ENCODE measurements around the gene TLK1. TPM values are rescaled to one million over a fixed set of nuclear protein-coding genes. Genes with fewer than 3 reads are reported as not detected.

TLK1 gene
- total and polyA plus RNA-seq, 4 donors: 7.7 to 19.6 (median 15.6) TPM

DNA sequence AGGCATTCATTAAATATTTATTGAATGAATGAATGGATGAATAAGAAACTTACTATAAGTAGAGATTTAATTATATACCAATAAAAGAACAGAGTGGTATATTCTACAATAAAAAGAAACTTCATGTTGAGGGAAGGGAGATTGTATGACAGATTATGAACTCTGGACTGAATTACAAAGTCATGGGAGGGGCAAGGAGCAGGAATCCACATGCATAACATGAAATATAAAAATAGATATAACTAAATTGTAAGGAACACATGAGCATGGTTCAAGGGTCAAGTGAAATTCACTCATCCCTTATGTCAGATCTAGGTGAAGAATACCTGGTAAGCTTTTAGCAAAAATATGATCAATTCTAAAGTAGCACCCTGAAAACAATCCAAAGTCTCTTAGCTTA, 27.1 kb upstream of the TLK1 start:
- Histone ChIP-seq H3K4me3 (ENCODE audit: low read depth in 1 of 3, low read length in 3 of 3) (no peak overlapping the region), H3K27ac (ENCODE audit: low read depth in 1 of 2, low read length in 2 of 2) (no peak overlapping the region), H3K9me3 (ENCODE audit: control insufficient read depth in 4 of 4, low read length in 3 of 4) (no peaks in the 10 kb centered on the region), H3K4me1 (ENCODE audit: control insufficient read depth in 4 of 4, insufficient read depth in 4 of 4, low read length in 3 of 4) (peaks cover 0 to 3% (median 0%) of the 10 kb centered on the region in 4 donors), H3K27me3 (ENCODE audit: control insufficient read depth in 4 of 4, insufficient read depth in 4 of 4, low read length in 3 of 4) (no peaks in the 10 kb centered on the region), H3K9ac (ENCODE audit: low read depth in 1 of 2, low read length in 2 of 2) (no peak overlapping the region), H3K36me3 (ENCODE audit: control insufficient read depth in 4 of 4, insufficient read depth in 3 of 4, low read depth in 1 of 4, low read length in 3 of 4) (no peaks in the 10 kb centered on the region)
- DNase-seq (ENCODE audit: low spot score): no peak
- TF ChIP-seq RXRA (IDR thresholded peaks at IDR 0.05): no peak
- TF ChIP-seq FOXA1 (IDR thresholded peaks at IDR 0.05): no peak
- no peak for TF ChIP-seq HNF4A (conservative IDR thresholded peaks at IDR 0.05)
- no peak for TF ChIP-seq GABPA (IDR thresholded peaks at IDR 0.05 in 1 of 2, conservative IDR thresholded peaks at IDR 0.05 in 1 of 2)

GRCh38 chr2:171187177-171187576, 26.5 kb upstream of the TLK1 start:
- H3K9me3 ChIP-seq (ENCODE audit: control insufficient read depth in 4 of 4, low read length in 3 of 4): no peaks in the 10 kb centered on the region
- no peak for DNase-seq (ENCODE audit: low spot score)
- TF ChIP-seq SP1 (IDR thresholded peaks at IDR 0.05) (no peak), RAD21 (IDR thresholded peaks at IDR 0.05) (no peak)
- no peak overlapping the region for H3K9ac ChIP-seq (ENCODE audit: low read depth in 1 of 2, low read length in 2 of 2)
- H3K4me3 ChIP-seq (ENCODE audit: low read depth in 1 of 3, low read length in 3 of 3): no peak overlapping the region
- peaks cover 0 to 3% (median 0%) of the 10 kb centered on the region in 4 donors for H3K4me1 ChIP-seq (ENCODE audit: control insufficient read depth in 4 of 4, insufficient read depth in 4 of 4, low read length in 3 of 4)
- H3K27ac ChIP-seq (ENCODE audit: low read depth in 1 of 2, low read length in 2 of 2): no peak overlapping the region
- no peaks in the 10 kb centered on the region for H3K27me3 ChIP-seq (ENCODE audit: control insufficient read depth in 4 of 4, insufficient read depth in 4 of 4, low read length in 3 of 4)
- no peaks in the 10 kb centered on the region for H3K36me3 ChIP-seq (ENCODE audit: control insufficient read depth in 4 of 4, insufficient read depth in 3 of 4, low read depth in 1 of 4, low read length in 3 of 4)
- 94% methylated on average over 2 of the region's 2 CpGs for WGBS

DNA sequence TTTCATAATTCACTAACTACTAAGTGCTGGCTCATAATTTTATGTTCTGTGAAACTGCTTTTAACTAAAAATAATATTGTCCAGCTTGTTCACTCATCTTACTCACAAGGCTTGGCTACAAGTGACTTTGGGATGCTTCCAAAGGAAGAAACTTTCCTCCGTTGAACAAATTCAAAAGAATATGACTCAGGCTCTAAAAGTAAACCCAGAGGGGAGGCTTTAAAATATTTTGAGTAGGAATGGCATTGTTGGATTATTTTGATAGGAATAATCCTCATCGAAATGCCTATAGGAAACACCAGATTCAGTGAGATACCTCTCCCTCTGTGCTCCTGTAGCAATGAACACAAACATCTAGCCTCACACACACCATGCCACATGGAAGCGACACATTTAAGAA, 25.2 kb upstream of the TLK1 start:
- Histone ChIP-seq H3K9me3 (ENCODE audit: control insufficient read depth in 4 of 4, low read length in 3 of 4) (no peaks in the 10 kb centered on the region), H3K4me1 (ENCODE audit: control insufficient read depth in 4 of 4, insufficient read depth in 4 of 4, low read length in 3 of 4) (peaks cover 0 to 3% (median 0%) of the 10 kb centered on the region in 4 donors), H3K9ac (ENCODE audit: low read depth in 1 of 2, low read length in 2 of 2) (no peak overlapping the region), H3K27ac (ENCODE audit: low read depth in 1 of 2, low read length in 2 of 2) (no peak overlapping the region), H3K27me3 (ENCODE audit: control insufficient read depth in 4 of 4, insufficient read depth in 4 of 4, low read length in 3 of 4) (no peaks in the 10 kb centered on the region), H3K36me3 (ENCODE audit: control insufficient read depth in 4 of 4, insufficient read depth in 3 of 4, low read depth in 1 of 4, low read length in 3 of 4) (no peaks in the 10 kb centered on the region), H3K4me3 (ENCODE audit: low read depth in 1 of 3, low read length in 3 of 3) (no peak overlapping the region)
- DNase-seq (ENCODE audit: low spot score): no peak
- 82% methylated on average over 3 of the region's 3 CpGs for WGBS
- TF ChIP-seq HNF4G (IDR thresholded peaks at IDR 0.05) (no peak), RAD21 (IDR thresholded peaks at IDR 0.05) (no peak), NR2F2 (IDR thresholded peaks at IDR 0.05) (no peak), SP1 (IDR thresholded peaks at IDR 0.05) (no peak), RXRA (IDR thresholded peaks at IDR 0.05) (no peak), TAF1 (conservative IDR thresholded peaks at IDR 0.05) (no peak), MAX (IDR thresholded peaks at IDR 0.05) (no peak), FOXA1 (IDR thresholded peaks at IDR 0.05) (no peak), GABPA (IDR thresholded peaks at IDR 0.05 in 1 of 2, conservative IDR thresholded peaks at IDR 0.05 in 1 of 2) (no peak), HNF4A (conservative IDR thresholded peaks at IDR 0.05) (no peak)

DNA sequence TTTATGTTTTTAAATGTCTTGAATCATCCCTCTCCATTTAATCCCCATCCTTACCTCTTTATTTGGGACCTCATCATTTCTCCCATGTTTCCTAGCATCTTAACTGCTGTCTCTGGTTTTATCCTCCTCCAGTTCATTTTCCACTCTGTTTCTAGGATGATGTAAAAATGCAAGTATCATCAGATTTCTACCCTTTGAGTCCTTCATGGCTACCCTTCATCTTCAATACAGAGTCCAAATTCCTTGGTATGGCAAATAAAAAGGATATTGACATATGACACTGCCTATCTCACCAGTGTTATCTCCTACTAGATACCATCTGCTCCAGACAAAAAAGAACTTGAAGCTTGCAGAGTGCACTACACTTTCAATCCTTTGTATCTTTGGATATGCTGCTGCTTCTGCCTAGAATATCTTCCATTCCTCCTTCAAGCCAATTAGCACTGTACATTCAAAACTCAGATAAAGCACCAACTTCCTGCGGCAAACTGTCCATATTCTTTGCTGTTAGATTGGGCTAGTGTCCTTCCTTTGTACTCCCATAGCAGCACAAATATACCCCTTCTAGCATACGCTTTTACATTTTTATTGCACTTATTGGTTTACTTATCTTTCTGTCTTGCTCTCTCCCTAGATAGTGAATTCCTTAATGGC, 24.6 kb upstream of the TLK1 start:
- H3K4me1 ChIP-seq (ENCODE audit: control insufficient read depth in 4 of 4, insufficient read depth in 4 of 4, low read length in 3 of 4): peaks cover 0 to 3% (median 0%) of the 10 kb centered on the region in 4 donors
- H3K36me3 ChIP-seq (ENCODE audit: control insufficient read depth in 4 of 4, insufficient read depth in 3 of 4, low read depth in 1 of 4, low read length in 3 of 4): no peaks in the 10 kb centered on the region
- no peak for TF ChIP-seq CTCF (IDR thresholded peaks at IDR 0.05; ENCODE audit: low read depth, low read length, missing input control)
- peak; percentile 33 to 66 for TF ChIP-seq HNF4A (conservative IDR thresholded peaks at IDR 0.05)
- TF ChIP-seq, protein P1, sequence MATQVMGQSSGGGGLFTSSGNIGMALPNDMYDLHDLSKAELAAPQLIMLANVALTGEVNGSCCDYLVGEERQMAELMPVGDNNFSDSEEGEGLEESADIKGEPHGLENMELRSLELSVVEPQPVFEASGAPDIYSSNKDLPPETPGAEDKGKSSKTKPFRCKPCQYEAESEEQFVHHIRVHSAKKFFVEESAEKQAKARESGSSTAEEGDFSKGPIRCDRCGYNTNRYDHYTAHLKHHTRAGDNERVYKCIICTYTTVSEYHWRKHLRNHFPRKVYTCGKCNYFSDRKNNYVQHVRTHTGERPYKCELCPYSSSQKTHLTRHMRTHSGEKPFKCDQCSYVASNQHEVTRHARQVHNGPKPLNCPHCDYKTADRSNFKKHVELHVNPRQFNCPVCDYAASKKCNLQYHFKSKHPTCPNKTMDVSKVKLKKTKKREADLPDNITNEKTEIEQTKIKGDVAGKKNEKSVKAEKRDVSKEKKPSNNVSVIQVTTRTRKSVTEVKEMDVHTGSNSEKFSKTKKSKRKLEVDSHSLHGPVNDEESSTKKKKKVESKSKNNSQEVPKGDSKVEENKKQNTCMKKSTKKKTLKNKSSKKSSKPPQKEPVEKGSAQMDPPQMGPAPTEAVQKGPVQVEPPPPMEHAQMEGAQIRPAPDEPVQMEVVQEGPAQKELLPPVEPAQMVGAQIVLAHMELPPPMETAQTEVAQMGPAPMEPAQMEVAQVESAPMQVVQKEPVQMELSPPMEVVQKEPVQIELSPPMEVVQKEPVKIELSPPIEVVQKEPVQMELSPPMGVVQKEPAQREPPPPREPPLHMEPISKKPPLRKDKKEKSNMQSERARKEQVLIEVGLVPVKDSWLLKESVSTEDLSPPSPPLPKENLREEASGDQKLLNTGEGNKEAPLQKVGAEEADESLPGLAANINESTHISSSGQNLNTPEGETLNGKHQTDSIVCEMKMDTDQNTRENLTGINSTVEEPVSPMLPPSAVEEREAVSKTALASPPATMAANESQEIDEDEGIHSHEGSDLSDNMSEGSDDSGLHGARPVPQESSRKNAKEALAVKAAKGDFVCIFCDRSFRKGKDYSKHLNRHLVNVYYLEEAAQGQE (IDR thresholded peaks at IDR 0.05): no peak
- no peak for TF ChIP-seq SP1 (IDR thresholded peaks at IDR 0.05)
- H3K9ac ChIP-seq (ENCODE audit: low read depth in 1 of 2, low read length in 2 of 2): no peak overlapping the region
- DNase-seq (ENCODE audit: low spot score): no peak
- WGBS: 73% methylated on average over 2 of the region's 2 CpGs
- no peak overlapping the region for H3K27ac ChIP-seq (ENCODE audit: low read depth in 1 of 2, low read length in 2 of 2)
- no peaks in the 10 kb centered on the region for H3K27me3 ChIP-seq (ENCODE audit: control insufficient read depth in 4 of 4, insufficient read depth in 4 of 4, low read length in 3 of 4)
- H3K9me3 ChIP-seq (ENCODE audit: control insufficient read depth in 4 of 4, low read length in 3 of 4): no peaks in the 10 kb centered on the region
- H3K4me3 ChIP-seq (ENCODE audit: low read depth in 1 of 3, low read length in 3 of 3): no peak overlapping the region
